HepG2 (cell line): Measurements from ENCODE around the gene GGA1. TPM values are rescaled to one million over a fixed set of nuclear protein-coding genes. Genes with fewer than 3 reads are reported as not detected.

Source experiments
- CC2D1A ChIP-seq: sonication (generic); formaldehyde crosslinking; IDR thresholded peaks from 2 replicates; pipeline ENCODE4 v1.8.1; 2023; ENCODE audit warnings: mild to moderate bottlenecking, missing genetic modification reagents
- CREBL2 ChIP-seq: sonication (generic); formaldehyde crosslinking; IDR thresholded peaks from 2 replicates; pipeline ENCODE4 v1.8.1; 2023; ENCODE audit warnings: missing genetic modification reagents, mild to moderate bottlenecking, borderline replicate concordance
- FOXJ3 ChIP-seq: sonication (generic); formaldehyde crosslinking; IDR thresholded peaks from 2 replicates; pipeline ENCODE4 v1.4.0; 2020; ENCODE audit warnings: missing genetic modification reagents, mild to moderate bottlenecking, borderline replicate concordance
- FUBP1 ChIP-seq: sonication (generic); formaldehyde crosslinking; IDR thresholded peaks from 2 replicates; pipeline ENCODE4 v1.5.1; 2020; ENCODE audit warnings: missing genetic modification reagents, mild to moderate bottlenecking, borderline replicate concordance
- HMG20B ChIP-seq: conservative IDR thresholded peaks from 2 replicates; pipeline ENCODE4 v1.6.1; 2016; ENCODE audit warnings: missing genetic modification reagents, missing compliant biosample characterization
- KLF11 ChIP-seq: IDR thresholded peaks from 2 replicates; pipeline ENCODE4 v1.6.1; 2016; ENCODE audit warnings: missing compliant biosample characterization
- MIXL1 ChIP-seq: IDR thresholded peaks from 2 replicates; pipeline ENCODE4 v1.6.1; 2016
- SKI ChIP-seq: fragments of 450-650 bp; IDR thresholded peaks from one replicate; pipeline ENCODE4 v1.6.1; 2018; ENCODE audit warnings: mild to moderate bottlenecking; ENCODE audit not compliant: partially characterized antibody
- SMARCE1 ChIP-seq: fragments of 450-650 bp; IDR thresholded peaks from 2 replicates; pipeline ENCODE4 v1.6.1; 2017; ENCODE audit warnings: borderline replicate concordance
- SRSF1 ChIP-seq: fragments of 200-400 bp; formaldehyde crosslinking; optimal IDR thresholded peaks from 2 replicates; pipeline ENCODE3; 2017; ENCODE audit warnings: mild to moderate bottlenecking, low read depth, low read length, moderate library complexity
- TAF15 ChIP-seq: fragments of 200-400 bp; formaldehyde crosslinking; IDR thresholded peaks from one replicate; pipeline ENCODE4 v1.6.1; 2018; ENCODE audit warnings: mild to moderate bottlenecking, low read depth, low read length; ENCODE audit not compliant: poor library complexity, severe bottlenecking
- TBX2 ChIP-seq: sonication (generic); formaldehyde crosslinking; IDR thresholded peaks from 2 replicates; pipeline ENCODE4 v1.5.0; 2020; ENCODE audit warnings: missing genetic modification reagents, mild to moderate bottlenecking, borderline replicate concordance
- U2AF2 ChIP-seq: fragments of 200-400 bp; formaldehyde crosslinking; IDR thresholded peaks from 2 replicates; pipeline ENCODE4 v1.6.1; 2017; ENCODE audit warnings: low read depth, mild to moderate bottlenecking, low read length
- ZMAT3 ChIP-seq: sonication (generic); formaldehyde crosslinking; conservative IDR thresholded peaks from 2 replicates; pipeline ENCODE4 v1.7.0; 2021; ENCODE audit warnings: missing genetic modification reagents
- ZNF510 ChIP-seq: sonication (generic); formaldehyde crosslinking; IDR thresholded peaks from 2 replicates; pipeline ENCODE4 v1.4.0; 2020; ENCODE audit warnings: low read depth, mild to moderate bottlenecking, missing genetic modification reagents
- ZNF616 ChIP-seq: sonication (generic); formaldehyde crosslinking; IDR thresholded peaks from 2 replicates; pipeline ENCODE4 v1.5.0; 2020; ENCODE audit warnings: low read depth, mild to moderate bottlenecking, missing genetic modification reagents
- ZNF629 ChIP-seq: sonication (generic); formaldehyde crosslinking; conservative IDR thresholded peaks from 2 replicates; pipeline ENCODE4 v1.5.0; 2020; ENCODE audit warnings: missing genetic modification reagents
- ZSCAN20 ChIP-seq: sonication (generic); formaldehyde crosslinking; IDR thresholded peaks from 2 replicates; pipeline ENCODE4 v1.4.0; 2020; ENCODE audit warnings: missing genetic modification reagents, mild to moderate bottlenecking, borderline replicate concordance
- ZZZ3 ChIP-seq: sonication (generic); formaldehyde crosslinking; IDR thresholded peaks from 2 replicates; pipeline ENCODE4 v1.4.0; 2020; ENCODE audit warnings: missing genetic modification reagents, mild to moderate bottlenecking, borderline replicate concordance
- polyA plus RNA-seq, 8 experiments: library from polyadenylated mRNA; depleted of rRNA in 3 of 8; stranded (reverse) in 7 of 8; unstranded in 1 of 8; fragments of >200 nt; fragmentation: Illumina TruSeq in 4 of 8; extraction: Trizol in 4 of 8; gene quantifications; 2 replicates each; pipeline versions ENCODE4 v1.2.1 to v1.2.3, GENCODE V29; 2011 to 2016; ENCODE audit warnings: low read depth in 4 of 8, missing spikeins in 1 of 8, mixed read lengths in 1 of 8; ENCODE audit not compliant: insufficient read depth in 1 of 8
- total RNA-seq, 5 experiments: library from RNA; depleted of rRNA; stranded (reverse); fragments of >200 nt; fragmentation: Illumina TruSeq; extraction: Trizol; gene quantifications; 2 replicates each; pipeline ENCODE4 v1.2.3, GENCODE V29; 2016; ENCODE audit warnings: low read depth in 1 of 5
- TF ChIP-seq, protein P1 (sequence below): sonication (generic); formaldehyde crosslinking; IDR thresholded peaks from 2 replicates; pipeline ENCODE4 v1.5.0; 2020; ENCODE audit warnings: mild to moderate bottlenecking, missing genetic modification reagents, borderline replicate concordance

The GGA1 gene
- total and polyA plus RNA-seq, 2 of the 13 experiments (the other 11 are each of a cell fraction or from before 2014, with no cell fraction given): 29.1 to 87.2 TPM

DNA sequence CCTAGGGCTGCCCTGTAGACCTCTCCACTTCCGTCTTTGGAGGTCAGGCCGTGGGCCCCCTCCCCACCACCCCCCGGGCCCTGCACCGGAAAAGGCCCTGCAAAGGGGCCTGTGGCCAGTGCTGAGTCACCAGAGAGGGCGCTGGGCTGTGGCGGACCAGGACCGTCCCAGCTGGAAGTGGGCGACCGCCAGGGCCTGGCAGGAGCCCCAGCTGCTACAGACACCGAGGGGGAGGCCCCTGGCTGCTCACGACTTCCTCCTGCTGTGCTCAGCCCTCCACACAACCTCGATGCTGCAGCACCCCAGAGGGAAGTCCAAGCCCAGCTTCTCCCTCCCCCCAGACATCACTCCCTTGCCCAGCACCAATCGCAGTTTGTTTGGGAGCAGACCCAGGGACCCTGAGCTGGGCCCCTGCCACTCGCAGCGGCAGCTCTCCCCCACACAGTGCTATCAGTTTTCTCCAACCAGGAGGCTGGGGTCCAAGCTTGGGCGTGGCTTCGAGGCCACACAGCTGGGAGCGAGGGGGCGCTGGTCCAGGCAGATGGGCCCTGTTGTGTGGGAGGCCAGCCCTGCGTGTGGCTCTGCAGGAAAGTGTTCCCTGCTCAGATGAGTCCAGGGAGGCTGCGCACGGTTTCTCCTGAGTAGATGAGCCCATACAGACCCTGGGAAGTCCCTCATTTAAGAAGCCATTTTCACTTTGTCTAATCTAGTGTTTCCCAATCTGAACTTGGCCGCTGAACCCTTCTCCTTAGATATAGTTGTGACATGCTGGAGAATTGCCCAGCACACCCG lies 25.2 kb downstream of the GGA1 start (continued):
- no peak for TF ChIP-seq FUBP1 (CRISPR knock-in tag)
- TF ChIP-seq CC2D1A (CRISPR knock-in tag): no peak
- no peak for TF ChIP-seq SKI
- no peak for TF ChIP-seq FOXJ3
- 0 out of 2 replicates have a peak, but pooled peaks have one; percentile 30 for TF ChIP-seq ZNF616 (CRISPR knock-in tag)
- no peak for TF ChIP-seq MIXL1 (CRISPR knock-in tag)
- no peak for TF ChIP-seq ZNF629 (CRISPR knock-in tag)
- peak; percentile 24 for TF ChIP-seq SRSF1
- TF ChIP-seq KLF11 (CRISPR knock-in tag): 0 out of 2 replicates have a peak, but pooled peaks have one; percentile 23
- TF ChIP-seq ZNF510 (CRISPR knock-in tag): 0 out of 2 replicates have a peak, but pooled peaks have one; percentile 87
- 0 out of 2 replicates have a peak, but pooled peaks have one; percentile 54 for TF ChIP-seq ZZZ3 (CRISPR knock-in tag)
- no peak for TF ChIP-seq SMARCE1
- no peak for TF ChIP-seq ZSCAN20 (CRISPR knock-in tag)
- no peak; the same call in 1 of the 2 replicates for TF ChIP-seq ZMAT3 (CRISPR knock-in tag)
- TF ChIP-seq TAF15: peak; percentile 87
- TF ChIP-seq U2AF2: no peak
- TF ChIP-seq TBX2 (CRISPR knock-in tag): peak; percentile 76; the same call in 1 of the 2 replicates
- TF ChIP-seq, protein P1, sequence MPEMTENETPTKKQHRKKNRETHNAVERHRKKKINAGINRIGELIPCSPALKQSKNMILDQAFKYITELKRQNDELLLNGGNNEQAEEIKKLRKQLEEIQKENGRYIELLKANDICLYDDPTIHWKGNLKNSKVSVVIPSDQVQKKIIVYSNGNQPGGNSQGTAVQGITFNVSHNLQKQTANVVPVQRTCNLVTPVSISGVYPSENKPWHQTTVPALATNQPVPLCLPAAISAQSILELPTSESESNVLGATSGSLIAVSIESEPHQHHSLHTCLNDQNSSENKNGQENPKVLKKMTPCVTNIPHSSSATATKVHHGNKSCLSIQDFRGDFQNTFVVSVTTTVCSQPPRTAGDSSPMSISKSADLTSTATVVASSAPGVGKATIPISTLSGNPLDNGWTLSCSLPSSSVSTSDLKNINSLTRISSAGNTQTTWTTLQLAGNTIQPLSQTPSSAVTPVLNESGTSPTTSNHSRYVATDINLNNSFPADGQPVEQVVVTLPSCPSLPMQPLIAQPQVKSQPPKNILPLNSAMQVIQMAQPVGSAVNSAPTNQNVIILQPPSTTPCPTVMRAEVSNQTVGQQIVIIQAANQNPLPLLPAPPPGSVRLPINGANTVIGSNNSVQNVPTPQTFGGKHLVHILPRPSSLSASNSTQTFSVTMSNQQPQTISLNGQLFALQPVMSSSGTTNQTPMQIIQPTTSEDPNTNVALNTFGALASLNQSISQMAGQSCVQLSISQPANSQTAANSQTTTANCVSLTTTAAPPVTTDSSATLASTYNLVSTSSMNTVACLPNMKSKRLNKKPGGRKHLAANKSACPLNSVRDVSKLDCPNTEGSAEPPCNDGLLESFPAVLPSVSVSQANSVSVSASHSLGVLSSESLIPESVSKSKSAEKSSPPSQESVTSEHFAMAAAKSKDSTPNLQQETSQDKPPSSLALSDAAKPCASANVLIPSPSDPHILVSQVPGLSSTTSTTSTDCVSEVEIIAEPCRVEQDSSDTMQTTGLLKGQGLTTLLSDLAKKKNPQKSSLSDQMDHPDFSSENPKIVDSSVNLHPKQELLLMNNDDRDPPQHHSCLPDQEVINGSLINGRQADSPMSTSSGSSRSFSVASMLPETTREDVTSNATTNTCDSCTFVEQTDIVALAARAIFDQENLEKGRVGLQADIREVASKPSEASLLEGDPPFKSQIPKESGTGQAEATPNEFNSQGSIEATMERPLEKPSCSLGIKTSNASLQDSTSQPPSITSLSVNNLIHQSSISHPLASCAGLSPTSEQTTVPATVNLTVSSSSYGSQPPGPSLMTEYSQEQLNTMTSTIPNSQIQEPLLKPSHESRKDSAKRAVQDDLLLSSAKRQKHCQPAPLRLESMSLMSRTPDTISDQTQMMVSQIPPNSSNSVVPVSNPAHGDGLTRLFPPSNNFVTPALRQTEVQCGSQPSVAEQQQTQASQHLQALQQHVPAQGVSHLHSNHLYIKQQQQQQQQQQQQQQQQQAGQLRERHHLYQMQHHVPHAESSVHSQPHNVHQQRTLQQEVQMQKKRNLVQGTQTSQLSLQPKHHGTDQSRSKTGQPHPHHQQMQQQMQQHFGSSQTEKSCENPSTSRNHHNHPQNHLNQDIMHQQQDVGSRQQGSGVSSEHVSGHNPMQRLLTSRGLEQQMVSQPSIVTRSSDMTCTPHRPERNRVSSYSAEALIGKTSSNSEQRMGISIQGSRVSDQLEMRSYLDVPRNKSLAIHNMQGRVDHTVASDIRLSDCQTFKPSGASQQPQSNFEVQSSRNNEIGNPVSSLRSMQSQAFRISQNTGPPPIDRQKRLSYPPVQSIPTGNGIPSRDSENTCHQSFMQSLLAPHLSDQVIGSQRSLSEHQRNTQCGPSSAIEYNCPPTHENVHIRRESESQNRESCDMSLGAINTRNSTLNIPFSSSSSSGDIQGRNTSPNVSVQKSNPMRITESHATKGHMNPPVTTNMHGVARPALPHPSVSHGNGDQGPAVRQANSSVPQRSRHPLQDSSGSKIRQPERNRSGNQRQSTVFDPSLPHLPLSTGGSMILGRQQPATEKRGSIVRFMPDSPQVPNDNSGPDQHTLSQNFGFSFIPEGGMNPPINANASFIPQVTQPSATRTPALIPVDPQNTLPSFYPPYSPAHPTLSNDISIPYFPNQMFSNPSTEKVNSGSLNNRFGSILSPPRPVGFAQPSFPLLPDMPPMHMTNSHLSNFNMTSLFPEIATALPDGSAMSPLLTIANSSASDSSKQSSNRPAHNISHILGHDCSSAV: no peak
- no peak for TF ChIP-seq CREBL2 (CRISPR knock-in tag)
- no peak for TF ChIP-seq HMG20B (CRISPR knock-in tag)
